Measurements from ENCODE around the gene ZNF649. TPM values are rescaled to one million over a fixed set of nuclear protein-coding genes. Genes with fewer than 3 reads are reported as not detected.

The ZNF649 gene
- total RNA-seq, 2 donors from 2014 or later: 7.2 to 7.4 TPM

DNA sequence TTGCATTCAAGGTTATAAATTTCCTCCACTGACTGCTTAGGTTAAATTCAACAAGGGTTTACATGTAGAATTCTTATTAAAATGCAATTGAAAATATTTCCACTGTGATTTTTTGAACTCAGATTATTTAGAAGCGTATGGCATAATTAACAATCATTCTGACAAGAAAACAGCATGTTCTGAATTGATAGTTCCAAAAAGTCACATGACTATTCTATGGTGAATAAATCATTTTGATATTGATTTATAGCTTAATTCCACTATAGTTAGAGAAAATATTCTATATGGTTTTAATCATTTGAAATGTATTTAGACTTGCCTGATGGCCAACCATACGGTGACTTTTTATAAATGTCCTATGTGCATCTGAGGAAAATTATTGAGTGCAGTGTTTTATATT, 20.1 kb downstream of the ZNF649 start:
- no peaks in the 10 kb centered on the region for H3K27me3 ChIP-seq
- H3K27ac ChIP-seq: no peak overlapping the region
- peaks cover 0 to 21% of the 10 kb centered on the region in 2 donors for H3K9me3 ChIP-seq
- H3K36me3 ChIP-seq: peaks cover 20% of the 10 kb centered on the region
- no peak overlapping the region for H3K4me3 ChIP-seq
- TF ChIP-seq, protein P1, sequence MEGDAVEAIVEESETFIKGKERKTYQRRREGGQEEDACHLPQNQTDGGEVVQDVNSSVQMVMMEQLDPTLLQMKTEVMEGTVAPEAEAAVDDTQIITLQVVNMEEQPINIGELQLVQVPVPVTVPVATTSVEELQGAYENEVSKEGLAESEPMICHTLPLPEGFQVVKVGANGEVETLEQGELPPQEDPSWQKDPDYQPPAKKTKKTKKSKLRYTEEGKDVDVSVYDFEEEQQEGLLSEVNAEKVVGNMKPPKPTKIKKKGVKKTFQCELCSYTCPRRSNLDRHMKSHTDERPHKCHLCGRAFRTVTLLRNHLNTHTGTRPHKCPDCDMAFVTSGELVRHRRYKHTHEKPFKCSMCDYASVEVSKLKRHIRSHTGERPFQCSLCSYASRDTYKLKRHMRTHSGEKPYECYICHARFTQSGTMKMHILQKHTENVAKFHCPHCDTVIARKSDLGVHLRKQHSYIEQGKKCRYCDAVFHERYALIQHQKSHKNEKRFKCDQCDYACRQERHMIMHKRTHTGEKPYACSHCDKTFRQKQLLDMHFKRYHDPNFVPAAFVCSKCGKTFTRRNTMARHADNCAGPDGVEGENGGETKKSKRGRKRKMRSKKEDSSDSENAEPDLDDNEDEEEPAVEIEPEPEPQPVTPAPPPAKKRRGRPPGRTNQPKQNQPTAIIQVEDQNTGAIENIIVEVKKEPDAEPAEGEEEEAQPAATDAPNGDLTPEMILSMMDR (IDR thresholded peaks at IDR 0.05): no peak
- peaks cover 0 to 6% of the 10 kb centered on the region in 2 donors for H3K4me1 ChIP-seq
- no peak for DNase-seq (ENCODE audit: low spot score)

DNA sequence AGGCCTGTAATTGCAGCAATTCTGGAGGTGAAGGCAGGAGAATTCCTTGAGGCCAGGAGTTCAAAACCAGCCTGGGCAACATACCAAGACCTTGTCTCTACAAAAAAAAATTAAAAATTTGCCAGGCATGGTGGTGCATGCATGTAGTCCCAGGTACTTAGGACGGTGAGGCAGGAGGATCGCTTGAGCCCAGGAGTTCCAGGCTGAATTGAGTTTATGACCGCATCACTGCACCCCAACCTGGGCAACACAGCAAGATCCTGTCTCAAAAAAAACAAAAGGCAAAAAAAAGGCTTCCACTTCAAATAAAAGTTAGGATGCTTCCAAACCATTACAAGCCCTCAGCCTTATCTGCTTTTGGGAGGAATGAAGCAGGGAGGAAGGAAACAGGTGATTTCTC, 22.3 kb downstream of the ZNF649 start:
- no peak overlapping the region for H3K4me3 ChIP-seq
- H3K4me1 ChIP-seq: peaks cover 0 to 6% of the 10 kb centered on the region in 2 donors
- TF ChIP-seq, protein P1 (IDR thresholded peaks at IDR 0.05): no peak
- no peak for DNase-seq (ENCODE audit: low spot score)
- H3K27ac ChIP-seq: no peak overlapping the region
- H3K36me3 ChIP-seq: peaks cover 29% of the 10 kb centered on the region
- no peaks in the 10 kb centered on the region for H3K27me3 ChIP-seq
- H3K9me3 ChIP-seq: peaks cover 0 to 10% of the 10 kb centered on the region in 2 donors

DNA sequence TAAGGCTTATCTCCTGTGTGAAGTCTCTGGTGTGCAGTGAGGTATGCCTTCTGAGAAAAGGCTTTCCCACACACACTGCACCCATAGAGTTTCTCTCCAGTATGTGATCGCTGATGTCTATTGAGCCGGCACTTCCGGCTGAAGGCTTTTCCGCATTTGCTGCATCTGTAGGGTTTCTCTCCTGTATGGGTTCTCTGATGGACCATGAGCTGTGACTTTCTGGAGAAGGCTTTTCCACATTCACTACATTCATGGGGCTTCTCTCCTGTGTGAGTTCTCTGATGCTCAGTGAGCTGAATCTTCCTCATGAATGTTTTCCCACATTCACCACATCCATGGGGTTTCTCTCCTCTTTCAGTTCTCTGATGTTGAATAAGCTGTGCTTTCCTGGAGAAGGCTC, 31.7 kb downstream of the ZNF649 start:
- no peak for DNase-seq (ENCODE audit: low spot score)
- TF ChIP-seq, protein P1 (IDR thresholded peaks at IDR 0.05): no peak
- Histone ChIP-seq H3K4me3 (no peak overlapping the region), H3K27me3 (no peaks in the 10 kb centered on the region), H3K36me3 (peaks cover 64% of the 10 kb centered on the region), H3K4me1 (no peaks in the 10 kb centered on the region), H3K27ac (no peak overlapping the region), H3K9me3 (peaks cover 26 to 69% of the 10 kb centered on the region in 2 donors)

DNA sequence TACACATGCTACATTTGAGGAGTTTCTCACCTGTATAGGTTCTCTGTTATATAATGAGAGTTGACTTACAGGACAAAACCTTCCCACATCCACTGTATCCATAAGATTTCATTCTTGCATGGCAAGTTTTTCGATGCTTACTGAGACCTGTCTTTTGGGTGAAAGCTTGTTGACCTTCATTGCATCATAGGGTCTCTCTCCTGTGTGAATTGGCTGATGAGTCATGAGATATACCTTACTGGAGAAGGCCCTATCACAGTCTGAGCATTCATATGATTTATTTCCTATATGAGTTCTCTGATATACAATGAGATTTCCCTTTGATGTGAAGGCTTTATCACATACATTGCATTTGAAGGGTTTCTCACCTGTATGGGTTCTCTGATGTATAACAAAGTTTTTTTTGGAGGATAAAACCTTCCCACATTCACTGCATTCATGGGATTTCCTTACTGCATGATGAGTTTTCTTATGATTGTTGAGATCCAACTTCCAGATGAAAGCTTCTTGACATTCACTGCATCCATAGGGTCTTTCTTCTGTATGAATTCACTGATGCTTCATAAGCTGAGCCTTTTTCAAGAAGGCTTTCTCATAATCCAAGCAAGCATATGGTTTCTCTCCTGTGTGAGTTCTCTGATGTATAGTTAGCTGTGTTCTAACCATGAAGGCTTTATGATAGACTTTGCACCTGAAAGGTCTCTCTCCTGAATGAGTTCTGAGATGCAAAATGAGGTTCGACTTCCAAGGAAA, 42.8 kb downstream of the ZNF649 start:
- no peak overlapping the region for H3K4me3 ChIP-seq
- no peaks in the 10 kb centered on the region for H3K27me3 ChIP-seq
- TF ChIP-seq, protein P1 (IDR thresholded peaks at IDR 0.05): no peak
- DNase-seq (ENCODE audit: low spot score): no peak
- H3K36me3 ChIP-seq: no peaks in the 10 kb centered on the region
- H3K27ac ChIP-seq: no peak overlapping the region
- H3K4me1 ChIP-seq: no peaks in the 10 kb centered on the region
- peaks cover 20 to 99% of the 10 kb centered on the region in 2 donors for H3K9me3 ChIP-seq

Other genes with a start within 250 kb of the ZNF649 start
- gene SPACA6, start 211.7 kb downstream of the ZNF649 start, total RNA-seq: 1 to 10 TPM; 3.7 to 6.4 TPM
- gene HAS1, start 181.0 kb downstream of the ZNF649 start, total RNA-seq: 10 to 100 TPM; 27.0 to 52.0 TPM
- 10 to 100 TPM in 1 of 2 donors, 1 to 10 TPM in 1; 4.4 to 22.7 TPM for gene FPR1, start 153.1 kb downstream of the ZNF649 start, total RNA-seq
- 1 to 10 TPM in 1 of 2 donors, under 1 TPM in 1; 0.30 to 3.9 TPM for gene FPR2, start 143.8 kb downstream of the ZNF649 start, total RNA-seq
- 10 to 100 TPM in 1 of 2 donors, 1 to 10 TPM in 1; 1.4 to 14.7 TPM for gene FPR3, start 109.9 kb downstream of the ZNF649 start, total RNA-seq
- gene ZNF577, start 17.1 kb downstream of the ZNF649 start, total RNA-seq: 1 to 10 TPM; 6.4 to 9.5 TPM
- gene ZNF613, start 22.5 kb upstream of the ZNF649 start, total RNA-seq: 1 to 10 TPM; 4.1 to 5.2 TPM
- gene ZNF350, start 81.8 kb upstream of the ZNF649 start, total RNA-seq: 1 to 10 TPM; 5.7 to 6.5 TPM
- gene ZNF615, start 103.2 kb upstream of the ZNF649 start, total RNA-seq: 10 to 100 TPM; 10.4 to 10.8 TPM
- 1 to 10 TPM; 6.5 to 6.6 TPM for gene ZNF614, start 123.4 kb upstream of the ZNF649 start, total RNA-seq
- 1 to 10 TPM; 5.4 to 8.6 TPM for gene ZNF432, start 143.8 kb upstream of the ZNF649 start, total RNA-seq
- 10 to 100 TPM in 1 of 2 donors, 1 to 10 TPM in 1; 4.8 to 11.0 TPM for gene ZNF841, start 190.7 kb upstream of the ZNF649 start, total RNA-seq
- 1 to 10 TPM; 2.4 to 3.3 TPM for gene ZNF616, start 234.9 kb upstream of the ZNF649 start, total RNA-seq